DND-41 (cell line): ENCODE measurements around the gene UBE2D2.

ENCODE experiments used
- ATAC-seq: fragments of 200-7000 bp; cut with Tn5 transposase; 3 replicates; pipeline ENCODE4 v1.9.1; 2021; ENCODE audit warnings: low read depth; ENCODE audit not compliant: insufficient read depth
- DNase-seq: peaks from one replicate; pipeline ENCODE4 v3.0.0-alpha.2; 2020
- H2AFZ ChIP-seq: 2 replicates; pipeline ENCODE4 v1.6.0; 2012; ENCODE audit warnings: low read depth, low read length
- H3K27ac ChIP-seq: 2 replicates; pipeline ENCODE4 v1.5.1; 2012; ENCODE audit warnings: low read length, inconsistent platforms
- H3K27me3 ChIP-seq: fragments of 200-600 bp; sonication (generic); 2 replicates; pipeline ENCODE4 v1.6.0; 2012; ENCODE audit warnings: low read length, mild to moderate bottlenecking, inconsistent platforms; ENCODE audit not compliant: insufficient read depth, poor library complexity
- H3K36me3 ChIP-seq: 2 replicates; pipeline ENCODE4 v1.5.1; 2012; ENCODE audit warnings: low read length, inconsistent platforms; ENCODE audit not compliant: insufficient read depth
- H3K4me1 ChIP-seq: 2 replicates; pipeline ENCODE4 v1.5.1; 2012; ENCODE audit warnings: mild to moderate bottlenecking, low read length; ENCODE audit not compliant: insufficient read depth
- H3K4me2 ChIP-seq: 2 replicates; pipeline ENCODE4 v1.6.0; 2012; ENCODE audit warnings: mild to moderate bottlenecking, moderate library complexity, low read length, inconsistent platforms; ENCODE audit not compliant: insufficient read depth
- H3K4me3 ChIP-seq, 2 experiments: fragments of 200-600 bp in 1 of 2; shearing (Covaris generic) in 1 of 2; 2 replicates each; pipeline ENCODE4 v1.5.1; 2012 to 2016; ENCODE audit warnings: inconsistent platforms in 2 of 2, low read length in 2 of 2, mild to moderate bottlenecking in 2 of 2, low read depth in 1 of 2, moderate library complexity in 1 of 2
- H3K79me2 ChIP-seq: 2 replicates; pipeline ENCODE4 v1.6.0; 2012; ENCODE audit warnings: low read length, inconsistent platforms; ENCODE audit not compliant: insufficient read depth
- H3K9ac ChIP-seq: 2 replicates; pipeline ENCODE4 v1.6.0; 2012; ENCODE audit warnings: low read depth, mild to moderate bottlenecking, inconsistent platforms, low read length, moderate library complexity
- H3K9me3 ChIP-seq: 2 replicates; pipeline ENCODE4 v1.5.1; 2012; ENCODE audit warnings: low read length, moderate library complexity, mild to moderate bottlenecking, inconsistent platforms; ENCODE audit not compliant: insufficient read depth, severe bottlenecking
- H4K20me1 ChIP-seq: 2 replicates; pipeline ENCODE4 v1.6.0; 2012; ENCODE audit warnings: low read length; ENCODE audit not compliant: insufficient read depth
- EZH2 ChIP-seq: IDR thresholded peaks from 3 replicates; pipeline ENCODE4 v1.6.1; 2012; ENCODE audit warnings: borderline replicate concordance, low read depth, mild to moderate bottlenecking, moderate library complexity, low read length, inconsistent platforms; ENCODE audit not compliant: severe bottlenecking
- TF ChIP-seq, protein P1 (sequence below): IDR thresholded peaks from 2 replicates; pipeline ENCODE4 v1.5.1; 2012; ENCODE audit warnings: borderline replicate concordance, low read length, moderate library complexity, mild to moderate bottlenecking; ENCODE audit not compliant: poor library complexity, severe bottlenecking; ENCODE audit errors: extremely low read depth

Gene UBE2D2

DNA sequence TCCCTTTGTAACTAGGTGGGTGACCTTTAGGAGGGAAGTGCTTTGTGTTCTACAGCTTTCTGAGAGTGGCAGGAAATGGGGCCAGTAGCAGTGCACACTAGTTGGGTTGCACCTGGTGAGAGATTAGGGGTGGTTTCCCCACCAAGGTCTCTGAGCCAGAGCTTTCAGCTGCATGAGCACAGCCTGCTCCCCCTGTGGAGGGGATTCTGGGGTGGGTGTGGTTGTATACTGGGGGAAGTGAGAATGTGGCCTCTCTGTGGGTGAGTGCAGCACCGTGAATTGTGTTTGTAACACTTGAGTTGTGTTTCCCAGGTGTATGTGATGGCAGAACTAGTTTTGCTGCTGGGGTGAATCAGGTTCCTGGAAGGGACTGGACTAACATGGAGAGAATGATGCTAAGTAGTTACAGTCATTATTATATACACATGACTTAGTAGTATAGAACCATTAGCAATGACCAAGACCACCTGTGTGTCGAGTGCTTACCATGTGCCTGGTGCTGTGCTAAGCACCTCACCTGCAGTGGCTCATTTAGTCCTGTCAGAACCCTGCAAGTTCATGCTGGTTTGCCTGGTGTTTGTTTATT, 75.2 kb downstream of the UBE2D2 start:
- H3K27ac ChIP-seq, result peak overlapping the region; percentile 94
- peaks cover 47% of the 10 kb centered on the region for H3K4me1 ChIP-seq
- peak overlapping the region; percentile 52 for H3K9ac ChIP-seq
- TF ChIP-seq EZH2, result no peak
- TF ChIP-seq, protein P1, sequence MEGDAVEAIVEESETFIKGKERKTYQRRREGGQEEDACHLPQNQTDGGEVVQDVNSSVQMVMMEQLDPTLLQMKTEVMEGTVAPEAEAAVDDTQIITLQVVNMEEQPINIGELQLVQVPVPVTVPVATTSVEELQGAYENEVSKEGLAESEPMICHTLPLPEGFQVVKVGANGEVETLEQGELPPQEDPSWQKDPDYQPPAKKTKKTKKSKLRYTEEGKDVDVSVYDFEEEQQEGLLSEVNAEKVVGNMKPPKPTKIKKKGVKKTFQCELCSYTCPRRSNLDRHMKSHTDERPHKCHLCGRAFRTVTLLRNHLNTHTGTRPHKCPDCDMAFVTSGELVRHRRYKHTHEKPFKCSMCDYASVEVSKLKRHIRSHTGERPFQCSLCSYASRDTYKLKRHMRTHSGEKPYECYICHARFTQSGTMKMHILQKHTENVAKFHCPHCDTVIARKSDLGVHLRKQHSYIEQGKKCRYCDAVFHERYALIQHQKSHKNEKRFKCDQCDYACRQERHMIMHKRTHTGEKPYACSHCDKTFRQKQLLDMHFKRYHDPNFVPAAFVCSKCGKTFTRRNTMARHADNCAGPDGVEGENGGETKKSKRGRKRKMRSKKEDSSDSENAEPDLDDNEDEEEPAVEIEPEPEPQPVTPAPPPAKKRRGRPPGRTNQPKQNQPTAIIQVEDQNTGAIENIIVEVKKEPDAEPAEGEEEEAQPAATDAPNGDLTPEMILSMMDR, result no peak
- H3K79me2 ChIP-seq, result peaks cover 3% of the 10 kb centered on the region
- no peaks in the 10 kb centered on the region for H3K9me3 ChIP-seq
- H3K4me3 ChIP-seq, result peak overlapping the region in 1 of 2 experiments; percentile 23; a peak in 1 of 4 replicates
- H3K27me3 ChIP-seq, result no peaks in the 10 kb centered on the region
- H2AFZ ChIP-seq, result peak overlapping the region; percentile 56
- peak overlapping the region; percentile 44 for H3K4me2 ChIP-seq
- peak; percentile 91 for DNase-seq
- peaks cover 9% of the 10 kb centered on the region for H4K20me1 ChIP-seq
- ATAC-seq, result peak; percentile 90
- H3K36me3 ChIP-seq, result peaks cover 5% of the 10 kb centered on the region; the same call in 1 of the 2 replicates

DNA sequence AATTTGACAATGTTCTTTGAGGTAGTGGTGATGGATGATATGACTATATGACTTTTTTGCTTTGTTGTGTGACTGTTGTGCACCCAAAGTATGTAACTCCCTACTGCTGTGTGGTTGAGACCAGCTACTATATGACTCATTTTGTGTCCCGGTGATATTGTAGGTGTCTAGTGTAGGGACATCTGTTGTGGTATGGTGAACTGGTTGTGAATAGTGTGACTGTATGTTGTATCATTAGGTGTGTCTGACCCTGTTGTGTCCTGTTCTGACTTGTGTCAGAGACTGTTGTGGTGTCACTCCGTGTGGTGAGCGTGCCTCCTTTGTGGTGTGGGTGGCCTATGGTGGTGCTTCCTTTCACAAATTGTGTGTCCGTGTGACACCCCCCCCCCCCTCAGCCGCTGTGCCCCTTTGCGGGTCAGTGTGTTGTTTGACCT, 75.9 kb downstream of the UBE2D2 start:
- H3K4me1 ChIP-seq, result peaks cover 47% of the 10 kb centered on the region
- TF ChIP-seq EZH2, result no peak
- TF ChIP-seq, protein P1, result no peak
- H3K79me2 ChIP-seq, result peaks cover 3% of the 10 kb centered on the region
- no peak overlapping the region for H2AFZ ChIP-seq
- H3K36me3 ChIP-seq, result no peaks in the 10 kb centered on the region; the same call in 1 of the 2 replicates
- no peak overlapping the region for H3K9ac ChIP-seq
- H3K27me3 ChIP-seq, result no peaks in the 10 kb centered on the region
- H3K4me3 ChIP-seq, result no peak overlapping the region
- peak overlapping the region; percentile 94 for H3K27ac ChIP-seq
- 0 out of 2 replicates have a peak overlapping the region, but pooled peaks have one; percentile 44 for H3K4me2 ChIP-seq
- DNase-seq (no peak), ATAC-seq (no peak)
- H4K20me1 ChIP-seq, result peaks cover 9% of the 10 kb centered on the region
- H3K9me3 ChIP-seq, result no peaks in the 10 kb centered on the region

DNA sequence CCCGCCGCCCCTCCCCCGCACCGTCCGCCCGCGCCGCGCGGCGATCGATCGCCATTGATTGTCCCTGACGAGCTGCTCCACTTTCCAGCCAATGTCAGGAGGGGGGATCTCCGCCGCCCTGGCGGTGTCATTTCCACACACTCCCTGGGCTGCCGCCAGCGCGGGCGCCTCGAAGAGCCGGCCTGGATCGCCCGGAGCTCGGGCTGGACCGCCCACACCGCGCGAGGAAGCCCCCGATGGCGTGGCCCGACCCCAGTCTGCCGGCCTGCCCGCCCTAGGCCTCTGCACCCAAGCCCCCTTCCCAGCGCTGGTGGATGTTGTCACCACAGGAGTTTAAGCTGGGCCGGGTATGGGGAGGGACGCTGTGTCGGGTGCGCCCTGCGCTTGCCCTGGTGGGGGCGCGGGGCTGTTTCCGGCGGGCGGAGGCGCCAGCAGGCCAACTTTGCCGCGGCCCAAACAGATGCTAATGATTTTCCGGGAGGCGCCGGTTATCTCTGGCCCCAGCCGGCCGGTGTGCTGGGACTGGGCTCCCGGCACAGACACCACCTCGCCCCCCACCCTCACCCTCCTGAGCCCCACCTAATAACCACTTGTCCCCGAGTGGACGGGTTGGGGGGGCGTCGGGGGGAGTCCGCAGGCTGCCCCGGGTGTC, 76.4 kb downstream of the UBE2D2 start:
- Histone ChIP-seq H3K27ac (no peak overlapping the region), H2AFZ (no peak overlapping the region)

More for the DNA sequence above, 76.4 kb downstream of the UBE2D2 start:
- peaks cover 3% of the 10 kb centered on the region for H3K79me2 ChIP-seq
- TF ChIP-seq, protein P1, result no peak
- no peak for TF ChIP-seq EZH2
- no peak overlapping the region for H3K9ac ChIP-seq
- no peaks in the 10 kb centered on the region for H3K9me3 ChIP-seq
- H4K20me1 ChIP-seq, result peaks cover 9% of the 10 kb centered on the region
- ATAC-seq (no peak), DNase-seq (peak; percentile 12)
- no peaks in the 10 kb centered on the region for H3K27me3 ChIP-seq
- H3K4me1 ChIP-seq, result peaks cover 47% of the 10 kb centered on the region
- no peak overlapping the region for H3K4me3 ChIP-seq
- H3K4me2 ChIP-seq, result no peak overlapping the region
- H3K36me3 ChIP-seq, result no peaks in the 10 kb centered on the region
